Measurements from ENCODE around the gene FFAR2. TPM values are rescaled to one million over a fixed set of nuclear protein-coding genes. Genes with fewer than 3 reads are reported as not detected.

The FFAR2 gene
- total RNA-seq, 1 experiment from 2014 or later, result not detected

- no TSS peak for BruUV-seq (replicated peaks)
- Histone ChIP-seq H3K79me2 (ENCODE audit: insufficient read depth, low read length) (no peaks in the 10 kb centered on the region), H3K4me2 (ENCODE audit: low read length) (no peak overlapping the region), H3K9me2 (ENCODE audit: insufficient read depth) (no peaks in the 10 kb centered on the region), H4K20me1 (ENCODE audit: insufficient read depth) (no peaks in the 10 kb centered on the region), H3K9me3 (ENCODE audit: control insufficient read depth in 1 of 2, insufficient read depth in 1 of 2, low read depth in 1 of 2, low read length in 2 of 2) (no peaks in the 10 kb centered on the region), H3K4me3 (replicated peaks in 1 of 2; ENCODE audit: low read depth in 1 of 2, low read length in 2 of 2) (no peak overlapping the region), H2AFZ (ENCODE audit: low read depth, low read length, poor library complexity, severe bottlenecking) (no peak overlapping the region), H3K9ac (ENCODE audit: low read length) (no peak overlapping the region), H3K36me3 (ENCODE audit: control insufficient read depth in 1 of 2, insufficient read depth in 2 of 2, low read length in 2 of 2) (no peaks in the 10 kb centered on the region), H3K4me1 (ENCODE audit: control insufficient read depth in 1 of 2, insufficient read depth in 2 of 2, low read length in 2 of 2) (no peaks in the 10 kb centered on the region), H3K27me3 (ENCODE audit: insufficient read depth, low read length) (no peaks in the 10 kb centered on the region), H3K27ac (ENCODE audit: low read depth, low read length) (no peak overlapping the region)
- intact Hi-C loops (cut with micrococcal nuclease), result no loop called here
- RAD21 ChIA-PET (ENCODE audit: low non-redundant PET in 1 of 2, low total read pairs in 2 of 2, uncharacterized antibody in 2 of 2, unreplicated experiment in 2 of 2), result no interaction called here
- ATAC-seq (no peak), DNase-seq (ENCODE audit: low read depth, low spot score) (no peak)
- POLR2A ChIA-PET, result no interaction called here
- TF ChIP-seq SP1 (IDR thresholded peaks at IDR 0.05; ENCODE audit: low read depth), result no peak
- TF ChIP-seq YY1 (IDR thresholded peaks at IDR 0.05; ENCODE audit: extremely low read depth, insufficient replicate concordance, low read depth, low read length), result no peak
- TF ChIP-seq MAX (IDR thresholded peaks at IDR 0.05), result no peak
- TF ChIP-seq ZBTB33 (IDR thresholded peaks at IDR 0.05; ENCODE audit: extremely low read depth, insufficient replicate concordance, low read length), result no peak
- TF ChIP-seq EGR1 (IDR thresholded peaks at IDR 0.05; ENCODE audit: low read depth), result no peak
- no peak for TF ChIP-seq EZH2phosphoT487 (IDR thresholded peaks at IDR 0.05; ENCODE audit: borderline replicate concordance)
- no peak for TF ChIP-seq ZNF274 (IDR thresholded peaks at IDR 0.05; ENCODE audit: low read depth, low read length)
- no peak for TF ChIP-seq TCF7L2 (IDR thresholded peaks at IDR 0.05; ENCODE audit: borderline replicate concordance, extremely low read depth, insufficient read depth, insufficient read length)
- no peak for TF ChIP-seq EZH2 (IDR thresholded peaks at IDR 0.05)
- CTCF ChIA-PET, result no interaction called here
Observed at GRCh38 chr19:35398570-35398969, 49.5 kb upstream of the FFAR2 start.
